GM21529 (cell line): ENCODE results near the gene MYBL2.
A peak's percentile ranks its signal among the peaks of the same experiment; 100 is the strongest.
"Not testable (repeated sequence)": the region's sequence is repeated elsewhere in the genome, so short reads cannot be mapped to it uniquely, and the experiment has no call there.

Experiments
- ATAC-seq: cut with Tn5 transposase; IDR thresholded peaks from one replicate; pipeline ENCODE4 v1.9.1; 2021; ENCODE audit not compliant: unreplicated experiment

Gene MYBL2

DNA sequence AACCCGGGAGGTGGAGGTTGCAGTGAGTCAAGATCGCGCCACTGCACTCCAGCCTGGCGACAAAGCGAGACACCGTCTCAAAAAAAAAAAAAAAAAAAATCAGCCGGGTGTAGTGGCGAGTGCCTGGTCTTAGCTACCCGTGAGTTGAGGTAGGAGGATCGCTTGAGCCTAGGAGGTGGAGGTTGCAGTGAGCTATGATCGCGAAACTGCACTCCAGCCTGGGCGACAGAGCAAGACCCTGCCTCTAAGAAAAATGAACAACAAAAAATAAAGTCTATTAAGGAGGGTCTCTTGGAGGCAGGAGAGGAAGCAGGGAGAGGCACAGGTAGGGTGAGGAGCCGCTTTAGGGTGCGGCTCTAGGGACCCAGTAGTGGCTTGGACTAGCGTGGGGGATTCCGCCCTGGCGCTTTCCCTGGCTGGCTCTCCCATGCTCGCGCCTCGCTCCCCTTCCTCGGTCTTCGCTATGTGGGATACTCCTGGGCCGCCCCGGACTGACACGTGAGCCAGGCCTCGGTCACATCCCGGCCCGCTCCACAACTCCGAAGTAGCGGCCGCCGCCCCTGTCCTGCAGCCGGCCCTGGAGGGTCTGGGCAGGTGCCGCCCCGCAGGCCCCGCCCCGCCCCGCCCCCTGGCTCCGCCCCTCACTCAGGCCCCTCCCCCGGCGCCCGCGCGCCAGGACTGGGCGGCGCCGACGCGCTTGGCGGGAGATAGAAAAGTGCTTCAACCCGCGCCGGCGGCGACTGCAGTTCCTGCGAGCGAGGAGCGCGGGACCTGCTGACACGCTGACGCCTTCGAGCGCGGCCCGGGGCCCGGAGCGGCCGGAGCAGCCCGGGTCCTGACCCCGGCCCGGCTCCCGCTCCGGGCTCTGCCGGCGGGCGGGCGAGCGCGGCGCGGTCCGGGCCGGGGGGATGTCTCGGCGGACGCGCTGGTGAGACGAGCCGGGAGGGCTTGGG is at the start of gene MYBL2:
MYBL2 (plus strand) TSS at position 739 of the 953 bp plus-strand sequence; CDS start at position 909, 170 bp downstream.
- peak; percentile 76 for ATAC-seq

DNA sequence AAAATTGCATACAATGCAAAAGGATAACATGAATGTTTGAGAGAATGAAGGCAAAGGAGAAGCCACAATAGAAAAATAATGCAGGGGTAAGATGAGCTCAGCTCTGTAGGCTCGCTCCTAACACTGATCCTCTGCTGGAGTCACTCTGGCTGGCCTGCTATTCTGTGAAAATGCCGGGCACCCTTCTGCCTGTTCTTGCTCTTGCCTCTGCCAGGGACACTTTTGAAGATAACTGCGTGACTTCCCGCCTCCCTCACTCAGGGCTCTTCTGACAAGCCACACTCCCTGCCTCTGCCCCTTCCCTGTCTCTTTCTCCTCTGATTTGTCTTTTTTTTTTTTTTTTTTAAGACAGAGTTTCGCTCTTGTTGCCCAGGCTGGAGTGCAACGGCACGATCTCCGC is 35.3 kb upstream of the MYBL2 start:
- ATAC-seq = no peak

DNA sequence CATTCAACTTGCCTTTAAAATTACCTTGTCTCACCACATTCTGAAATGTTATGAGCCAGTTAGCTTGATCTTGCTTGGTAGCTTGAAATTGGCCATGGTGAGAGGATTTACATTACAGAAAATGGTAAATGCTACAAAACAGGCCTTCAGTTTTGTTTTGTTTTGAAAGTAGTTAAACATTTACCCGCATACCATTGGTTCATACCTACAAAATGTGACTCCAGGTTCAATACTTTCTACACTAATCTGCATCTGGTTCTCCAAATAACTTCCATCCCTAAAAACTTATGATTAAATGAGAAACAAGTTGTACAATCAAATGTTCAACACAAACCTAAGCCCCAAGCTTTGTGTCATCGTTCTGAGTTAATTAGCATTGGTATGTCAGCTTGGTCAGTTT is 30.5 kb upstream of the MYBL2 start:
- no peak for ATAC-seq

DNA sequence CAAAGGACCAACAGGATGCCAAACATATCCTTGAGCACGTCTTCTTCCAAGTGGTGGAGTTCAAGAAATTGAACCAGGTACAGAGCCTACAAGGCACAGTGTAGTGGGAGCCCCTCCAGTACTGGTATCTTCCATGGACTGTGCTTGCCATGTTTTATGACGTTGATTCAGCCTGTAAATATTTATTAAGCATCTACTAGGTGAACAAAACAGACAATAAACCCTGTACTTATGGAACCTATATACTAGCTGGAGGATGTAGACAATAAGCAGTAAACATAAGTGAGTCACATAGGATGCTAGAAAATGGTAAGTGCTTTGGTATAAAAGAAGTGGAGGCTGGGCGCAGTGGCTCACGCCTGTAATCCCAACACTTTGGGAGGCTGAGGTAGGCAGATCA is 24.4 kb upstream of the MYBL2 start:
- ATAC-seq = no peak

DNA sequence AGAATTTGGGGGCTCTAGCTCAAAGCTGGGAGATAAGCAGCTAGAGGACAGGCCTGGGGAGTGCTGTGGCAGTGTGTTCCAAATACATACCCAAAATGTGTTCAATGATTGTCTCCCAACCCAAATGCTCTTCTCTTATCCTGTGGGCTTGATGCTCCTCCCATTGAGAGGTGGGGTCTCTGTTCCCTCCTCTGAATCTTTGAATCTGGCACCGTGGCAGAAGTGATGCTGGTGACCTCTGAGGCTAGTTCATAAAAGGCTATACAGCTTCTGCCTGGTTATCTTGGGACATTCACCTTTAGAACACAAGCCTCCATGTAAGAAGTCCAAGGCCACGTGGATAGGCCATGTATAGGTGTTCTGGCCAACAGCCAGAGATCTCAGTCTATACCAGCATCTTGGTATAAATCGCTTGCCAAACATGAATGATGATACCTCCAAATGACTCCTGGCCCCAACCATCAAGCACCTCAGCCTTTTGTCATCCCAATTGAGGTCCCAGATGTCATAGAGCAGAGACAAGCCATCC is 15.9 kb upstream of the MYBL2 start:
- ATAC-seq = no peak

DNA sequence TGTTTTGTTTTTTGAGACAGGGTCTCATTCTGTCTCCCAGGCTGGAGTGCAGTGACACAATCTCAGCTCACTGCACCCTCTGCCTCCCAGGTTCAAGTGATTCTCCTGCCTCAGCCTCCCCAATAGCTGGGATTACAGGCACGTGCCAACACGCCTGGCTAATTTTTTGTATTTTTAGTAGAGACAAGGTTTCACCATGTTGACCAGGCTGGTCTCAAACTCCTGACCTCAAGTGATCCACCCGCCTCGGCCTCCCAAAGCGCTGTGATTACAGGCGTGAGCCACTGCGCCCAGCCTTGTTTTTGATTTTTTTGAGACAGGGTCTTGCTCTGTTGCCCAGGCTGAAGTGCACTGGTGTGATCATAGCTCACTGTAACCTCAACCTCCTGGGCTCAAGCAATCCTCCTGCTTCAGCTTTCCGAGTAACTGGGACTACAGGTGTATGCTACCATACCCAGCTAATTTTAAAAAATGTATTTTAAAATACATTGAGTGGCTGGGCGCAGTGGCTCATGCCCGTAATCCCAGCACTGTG is 15.2 kb upstream of the MYBL2 start:
- not testable (repeated sequence) for ATAC-seq

DNA sequence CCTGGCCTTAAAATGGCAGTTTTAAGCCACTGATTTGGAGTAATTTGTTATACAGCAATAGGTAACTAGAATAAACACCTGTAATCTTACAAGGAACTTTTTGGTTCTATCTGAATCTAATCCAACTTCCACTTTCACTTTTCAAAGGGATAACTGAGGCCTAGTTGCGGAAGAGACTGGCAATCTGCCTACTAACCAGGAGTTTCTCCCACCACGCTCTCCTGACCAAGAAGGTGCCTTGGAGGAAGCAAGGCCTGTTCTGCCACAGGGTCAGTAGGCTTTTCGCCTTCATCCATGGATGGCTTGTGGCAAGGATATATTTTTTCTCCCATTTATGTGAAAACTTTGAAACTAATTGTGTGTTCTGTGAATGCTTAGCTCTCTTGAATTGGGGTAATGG is 12.9 kb upstream of the MYBL2 start:
- ATAC-seq = no peak

DNA sequence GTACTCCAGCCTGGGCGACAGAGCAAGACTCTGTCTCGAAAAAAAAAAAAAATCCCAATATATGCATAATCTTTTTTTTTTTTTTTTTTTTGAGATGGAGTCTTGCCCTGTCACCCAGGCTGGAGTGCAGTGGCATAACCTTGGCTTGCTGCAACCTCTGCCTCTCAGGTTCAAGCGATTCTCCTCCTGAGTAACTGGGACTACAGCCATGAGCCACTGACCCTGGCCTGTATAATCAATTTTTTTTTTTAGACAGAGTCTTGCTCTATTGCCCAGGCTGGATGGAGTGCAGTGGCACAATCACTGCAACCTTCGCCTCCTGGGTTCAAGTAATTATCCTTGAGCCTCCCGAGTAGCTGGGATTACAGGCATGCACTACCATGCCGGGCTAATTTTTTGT is 11.7 kb upstream of the MYBL2 start:
- ATAC-seq = not testable (repeated sequence)

DNA sequence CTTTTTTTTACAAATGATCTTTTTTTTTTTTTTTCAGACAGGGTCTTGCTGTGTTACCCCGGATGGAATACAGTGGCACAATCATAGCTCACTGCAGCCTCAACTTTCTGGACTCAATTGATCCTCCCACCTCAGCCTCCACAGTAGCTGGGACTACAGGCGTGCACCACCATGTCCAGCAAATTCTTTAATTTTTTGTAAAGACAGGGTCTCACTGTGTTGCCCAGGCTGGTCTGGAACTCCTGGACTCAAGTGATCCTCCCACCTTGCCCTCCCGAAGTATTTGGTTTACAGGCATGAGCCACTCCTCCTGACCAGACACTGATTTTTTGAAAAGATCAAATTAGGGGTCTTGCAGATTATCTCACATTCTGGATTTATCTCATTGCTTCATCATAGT is 11.0 kb upstream of the MYBL2 start:
- no peak for ATAC-seq

DNA sequence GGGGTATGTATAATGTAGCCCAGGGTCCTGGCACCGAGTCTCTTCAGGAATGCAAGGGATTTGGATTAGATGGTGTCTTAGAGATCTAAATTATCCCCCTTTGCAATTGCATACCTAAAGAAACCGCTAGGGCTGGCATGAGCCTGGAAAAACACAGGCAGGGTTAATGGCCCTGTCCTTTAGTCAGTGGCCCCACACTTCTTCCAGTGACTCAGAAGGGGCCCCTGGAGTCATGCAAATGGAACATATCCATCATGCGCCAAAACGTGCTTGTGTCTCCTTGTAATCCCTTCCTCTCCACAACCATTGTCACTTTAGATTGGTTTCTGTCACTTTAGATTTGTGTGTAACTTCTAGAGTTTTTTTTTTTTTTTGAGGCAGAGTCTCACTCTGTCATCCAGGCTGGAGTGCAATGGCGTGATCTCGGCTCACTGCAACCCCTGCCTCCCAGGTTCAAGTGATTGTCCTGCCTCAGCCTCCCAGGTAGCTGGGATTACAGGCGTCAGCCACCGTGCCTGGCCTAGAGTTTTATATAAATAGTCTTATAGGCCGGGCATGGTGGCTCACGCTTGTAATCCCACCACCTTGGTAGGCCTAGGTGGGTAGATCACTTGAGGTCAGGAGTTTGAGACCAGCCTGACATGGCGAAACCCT is 8.7 kb upstream of the MYBL2 start:
- peak; percentile 3 for ATAC-seq

DNA sequence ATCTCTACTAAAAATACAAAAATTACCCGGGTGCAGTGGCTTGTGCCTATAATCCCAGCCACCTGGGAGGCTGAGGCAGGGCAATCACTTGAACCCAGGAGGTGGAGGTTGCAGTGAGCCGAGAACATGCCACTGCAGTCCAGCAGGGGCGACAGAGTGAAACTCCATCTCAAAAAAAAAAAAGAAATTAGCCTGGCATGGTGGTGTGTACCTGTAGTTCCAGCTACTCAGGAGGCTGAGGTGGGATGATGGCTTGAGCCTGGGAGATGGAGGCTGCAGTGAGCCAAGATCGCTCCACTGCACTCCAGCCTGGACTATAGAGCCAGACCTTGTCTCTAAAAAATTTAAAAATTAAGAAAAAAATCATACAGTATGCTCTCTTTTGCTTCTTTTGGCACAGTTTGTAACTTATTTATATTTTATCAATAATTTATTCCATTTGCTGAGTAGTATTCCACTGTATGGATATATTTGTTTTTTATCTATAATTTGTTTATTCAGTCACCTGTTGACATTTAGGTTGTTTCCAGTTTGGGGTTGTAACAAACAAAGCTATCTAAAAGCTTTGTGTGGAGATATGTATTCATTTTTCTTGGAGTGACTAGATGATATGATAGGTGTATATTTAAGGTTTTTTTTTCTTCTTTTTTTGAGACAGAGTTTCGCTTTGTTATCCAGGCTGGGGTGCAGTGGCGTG is 8.0 kb upstream of the MYBL2 start:
- ATAC-seq = no peak

DNA sequence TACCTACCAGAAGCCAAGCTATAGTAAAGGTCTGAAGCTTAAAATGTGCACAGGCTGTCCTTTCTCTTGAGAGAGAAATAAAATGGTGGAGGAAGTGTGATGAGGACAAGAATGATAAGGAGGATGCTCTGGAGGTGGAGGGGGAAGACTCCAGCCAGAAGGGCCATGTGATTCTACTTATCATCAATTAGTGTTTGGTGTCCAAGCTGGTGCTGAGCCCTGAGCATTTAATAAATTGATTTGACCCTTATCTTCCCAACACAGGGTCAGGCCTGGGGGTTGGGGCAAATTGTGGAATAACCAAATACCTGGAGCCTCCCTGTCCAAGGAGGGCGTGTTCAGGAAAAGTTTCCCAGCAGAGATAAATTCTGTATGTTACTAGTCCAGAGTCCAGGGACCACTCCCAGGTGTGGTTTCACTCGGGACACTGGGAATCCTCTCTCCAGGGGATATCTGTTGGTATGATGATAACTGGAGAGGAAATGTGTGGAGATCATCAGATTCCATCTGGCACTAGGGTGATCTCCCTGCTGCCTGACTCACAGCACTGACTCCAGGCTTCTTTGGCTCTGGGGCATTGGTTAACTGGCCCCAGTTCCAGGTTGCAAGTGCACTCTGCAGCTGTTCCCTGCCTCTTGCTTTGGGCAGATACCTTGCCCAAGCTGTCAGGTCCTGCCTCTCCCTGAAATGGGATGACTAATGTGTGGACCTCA is 3.8 kb upstream of the MYBL2 start:
- no peak for ATAC-seq

DNA sequence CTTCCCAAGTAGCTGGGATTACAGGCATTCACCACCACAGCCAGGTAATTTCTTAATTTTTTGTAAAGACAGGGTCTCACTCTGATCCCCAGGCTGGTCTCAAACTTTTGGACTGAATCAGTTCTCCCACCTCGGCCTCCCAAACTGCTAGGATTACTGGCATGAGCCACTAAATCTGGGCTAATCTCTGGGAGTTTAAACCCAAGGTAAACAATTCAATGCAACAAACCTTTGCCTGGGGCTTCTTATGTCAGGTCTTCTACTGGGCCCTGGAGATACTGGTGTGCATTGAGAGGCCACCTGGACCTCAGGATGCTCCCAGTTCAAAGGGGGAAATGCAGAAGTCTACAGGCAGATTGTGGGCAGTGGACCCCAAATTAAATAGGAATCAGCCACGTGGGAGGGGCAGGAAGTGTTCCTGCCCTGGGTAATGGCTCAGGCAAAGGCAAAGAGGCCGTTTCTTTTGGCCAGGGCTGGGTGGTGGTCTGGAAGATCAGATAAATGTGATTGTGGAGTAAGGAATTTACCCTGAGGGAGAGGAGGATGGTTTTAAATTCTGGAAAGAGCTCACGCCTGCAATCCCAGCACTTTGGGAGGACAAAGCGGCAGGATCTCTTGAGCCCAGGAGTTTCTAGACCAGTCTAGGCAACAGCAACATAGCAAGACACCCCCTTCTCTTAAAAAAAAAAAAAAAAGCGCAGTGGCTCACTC is 1.3 kb upstream of the MYBL2 start:
- ATAC-seq = no peak

DNA sequence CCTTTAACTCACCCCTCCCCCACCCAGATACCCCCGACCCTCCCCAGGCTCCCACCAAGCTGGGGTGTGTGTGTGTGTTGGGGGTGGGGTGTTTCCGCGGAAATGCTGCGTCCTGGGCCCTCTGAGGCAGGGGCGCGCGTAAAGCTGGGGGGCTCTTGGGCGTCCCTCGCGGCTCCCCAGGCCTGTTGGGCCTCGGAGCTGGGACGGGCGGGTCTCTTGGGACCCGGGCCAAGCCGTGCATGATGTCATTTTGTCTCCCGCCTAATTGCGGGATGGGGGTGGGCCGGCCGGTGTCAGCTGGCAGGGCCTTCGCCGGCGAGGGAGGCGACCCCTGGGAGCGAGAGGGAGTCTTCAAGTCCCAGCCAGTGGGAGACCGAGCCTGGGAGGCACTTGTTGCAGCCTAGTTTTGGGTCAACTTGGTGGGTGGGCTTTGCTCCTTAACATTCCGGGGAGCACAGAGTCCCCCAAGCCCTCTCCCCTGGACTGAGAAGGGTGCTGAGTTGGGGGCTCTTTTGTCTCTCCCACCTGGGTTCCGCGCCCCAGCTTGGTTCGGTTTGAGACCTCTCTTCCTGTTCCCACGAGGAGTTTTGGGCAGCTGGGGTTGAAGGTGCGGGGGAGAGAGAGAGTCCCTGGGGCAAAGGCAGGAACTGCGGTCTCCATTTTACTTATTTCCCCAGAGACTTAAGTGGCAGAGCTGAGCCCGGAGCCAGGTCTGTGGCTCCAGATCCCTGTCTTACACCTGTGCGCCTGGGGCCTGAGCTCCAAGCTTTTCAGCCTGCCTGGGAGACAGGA is 623 bp downstream of the MYBL2 start:
- no peak for ATAC-seq

DNA sequence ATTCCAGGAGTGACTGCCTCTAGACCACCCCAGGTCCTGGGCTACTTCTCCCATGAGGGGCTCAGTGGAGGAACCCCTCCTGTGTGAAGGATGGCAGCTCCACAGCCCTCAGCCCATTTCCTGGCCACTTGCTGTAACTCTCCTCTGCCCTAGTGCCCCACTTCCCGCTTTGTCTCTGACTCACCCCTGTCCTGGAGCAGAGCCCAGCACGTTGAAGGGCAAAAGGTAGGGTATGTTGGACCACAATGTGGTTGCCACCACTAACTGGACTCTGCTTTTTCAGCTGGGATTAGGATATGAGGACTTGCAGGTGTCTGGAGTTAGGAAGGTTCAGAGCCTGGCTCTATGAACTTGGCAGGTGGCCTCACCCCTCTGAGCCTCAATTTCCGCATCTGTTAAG is 2.4 kb downstream of the MYBL2 start:
- no peak for ATAC-seq

DNA sequence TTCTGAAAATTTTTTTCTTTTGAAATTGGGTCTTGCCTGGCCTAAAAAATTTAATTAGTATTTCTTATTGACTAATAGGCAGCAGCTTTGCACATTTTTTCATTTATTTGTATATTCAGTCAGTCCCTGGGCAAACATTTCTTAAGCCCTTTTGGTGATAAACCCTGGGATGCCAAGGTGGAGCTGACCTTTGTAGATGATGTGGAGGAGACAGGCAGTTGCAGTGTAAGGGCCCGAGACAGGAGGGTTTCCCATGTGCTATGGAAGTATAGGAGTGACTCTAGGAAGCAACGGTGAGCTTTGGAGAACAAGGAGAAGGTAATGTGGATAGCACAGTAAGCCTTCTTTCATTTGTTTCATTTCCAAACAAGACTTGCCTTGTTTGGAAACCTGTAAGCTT is 3.5 kb downstream of the MYBL2 start:
- no peak for ATAC-seq

DNA sequence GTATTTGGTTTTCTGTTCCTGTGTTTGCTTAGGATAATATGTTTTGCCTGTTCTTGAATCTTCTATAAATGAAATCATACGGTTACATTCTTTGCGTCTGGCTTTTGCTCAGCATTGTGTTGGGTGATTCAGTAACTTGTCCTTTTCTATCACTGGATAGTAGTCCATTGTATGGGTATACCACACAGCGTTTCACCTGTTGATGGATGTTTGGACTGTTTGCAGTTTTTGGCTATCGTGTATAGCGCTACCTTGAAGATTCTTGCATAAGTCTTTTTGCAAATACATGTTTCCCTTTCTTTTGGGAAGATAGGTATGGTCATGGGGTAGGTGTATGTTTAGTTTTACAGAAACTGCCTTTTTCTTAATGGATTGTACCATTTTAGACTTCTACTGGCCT is 9.5 kb downstream of the MYBL2 start:
- no peak for ATAC-seq

DNA sequence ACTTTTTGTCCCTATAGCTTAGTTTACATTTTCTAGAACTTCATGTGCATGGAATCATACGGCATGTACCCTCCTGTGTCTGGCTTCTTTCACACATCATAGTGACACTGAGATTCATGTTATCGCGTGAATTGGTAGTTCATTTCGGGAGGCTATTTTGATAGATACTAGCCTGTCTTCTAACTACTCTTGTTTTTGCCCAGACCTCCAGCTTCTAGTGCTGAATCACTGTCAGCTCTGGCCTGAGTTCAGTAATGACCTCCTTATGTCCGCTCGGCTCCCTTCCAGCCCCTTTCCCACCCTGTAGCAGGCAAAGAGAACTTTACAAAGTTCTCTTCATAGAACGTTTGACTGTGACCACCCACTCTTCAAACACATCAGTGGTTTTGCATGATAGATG is 14.1 kb downstream of the MYBL2 start:
- ATAC-seq = peak; percentile 22

DNA sequence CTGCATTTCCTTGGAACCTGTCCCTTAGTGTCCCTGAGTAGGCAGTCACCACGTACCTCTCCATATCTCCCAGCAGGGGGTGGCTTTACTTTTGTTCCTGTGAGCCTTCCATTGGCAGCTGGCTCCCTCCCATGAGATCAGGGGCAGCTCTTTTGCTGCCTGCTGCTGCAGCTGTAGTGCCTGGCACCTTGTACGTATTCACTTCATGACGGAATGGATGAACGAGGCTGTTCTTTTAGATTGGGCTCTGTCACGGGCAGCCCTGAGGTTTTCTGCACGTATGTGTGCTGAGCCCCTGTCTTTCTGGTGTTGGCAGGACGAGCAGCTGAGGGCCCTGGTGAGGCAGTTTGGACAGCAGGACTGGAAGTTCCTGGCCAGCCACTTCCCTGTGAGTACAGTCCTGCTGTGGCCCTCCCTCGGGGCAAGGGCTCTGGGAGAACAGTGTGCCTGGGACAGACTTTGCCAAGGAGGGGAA is 14.6 kb downstream of the MYBL2 start:
- peak; percentile 12 for ATAC-seq
